MM.1S (cell line): ENCODE results near the gene CDC42BPA.

ENCODE experiments used
- DNase-seq: peaks from one replicate; pipeline ENCODE4 v3.0.0-alpha.2; 2015
- H2AFZ ChIP-seq: fragments of 300-600 bp; sonication (generic); 2 replicates; pipeline ENCODE4 v1.6.0; 2016; ENCODE audit warnings: antibody characterized with exemption, low read length
- H3F3A ChIP-seq: fragments of 300-600 bp; sonication (generic); 2 replicates; pipeline ENCODE4 v1.6.1; 2016; ENCODE audit warnings: mild to moderate bottlenecking, antibody characterized with exemption, low read length, moderate library complexity, mixed read lengths; ENCODE audit not compliant: insufficient read depth
- H3K27ac ChIP-seq: fragments of 300-600 bp; sonication (generic); 2 replicates; pipeline ENCODE4 v1.5.1; 2016; ENCODE audit warnings: mild to moderate bottlenecking, low read length
- H3K27me3 ChIP-seq: fragments of 300-600 bp; sonication (generic); replicated peaks from 2 replicates; pipeline ENCODE4 v1.6.0; 2016; ENCODE audit warnings: low read length; ENCODE audit not compliant: insufficient read depth
- H3K36me3 ChIP-seq: fragments of 300-600 bp; sonication (generic); replicated peaks from 2 replicates; pipeline ENCODE4 v1.6.1; 2016; ENCODE audit warnings: mild to moderate bottlenecking, low read length, mixed read lengths; ENCODE audit not compliant: insufficient read depth
- H3K4me1 ChIP-seq: fragments of 300-600 bp; sonication (generic); 2 replicates; pipeline ENCODE4 v1.6.1; 2016; ENCODE audit warnings: low read length, mixed read lengths
- H3K4me2 ChIP-seq: fragments of 300-600 bp; sonication (generic); 2 replicates; pipeline ENCODE4 v1.6.0; 2016; ENCODE audit warnings: low read depth, low read length
- H3K4me3 ChIP-seq: fragments of 300-600 bp; sonication (generic); 2 replicates; pipeline ENCODE4 v1.5.1; 2016; ENCODE audit warnings: low read length, mixed read lengths
- H3K79me2 ChIP-seq: fragments of 300-600 bp; sonication (generic); 2 replicates; pipeline ENCODE4 v1.6.1; 2016; ENCODE audit warnings: mixed run types, low read length, mixed read lengths
- H3K9ac ChIP-seq: fragments of 300-600 bp; sonication (generic); 2 replicates; pipeline ENCODE4 v1.6.1; 2016; ENCODE audit warnings: low read length, mixed read lengths
- H3K9me2 ChIP-seq: fragments of 300-600 bp; sonication (generic); replicated peaks from 2 replicates; pipeline ENCODE4 v1.6.1; 2016; ENCODE audit warnings: mild to moderate bottlenecking, low read length, mixed read lengths; ENCODE audit not compliant: insufficient read depth
- H3K9me3 ChIP-seq: fragments of 300-600 bp; sonication (generic); replicated peaks from 2 replicates; pipeline ENCODE4 v1.6.1; 2016; ENCODE audit warnings: mild to moderate bottlenecking, low read length, mixed read lengths; ENCODE audit not compliant: insufficient read depth
- H4K20me1 ChIP-seq: fragments of 300-600 bp; sonication (generic); 2 replicates; pipeline ENCODE4 v1.6.1; 2016; ENCODE audit warnings: mild to moderate bottlenecking, low read length, moderate library complexity, mixed read lengths; ENCODE audit not compliant: insufficient read depth
- CTCF ChIP-seq: fragments of 300-600 bp; sonication (generic); IDR thresholded peaks from 2 replicates; pipeline ENCODE4 v1.5.1; 2016; ENCODE audit warnings: antibody characterized with exemption, low read length, mixed read lengths
- EZH2 ChIP-seq: fragments of 300-600 bp; sonication (generic); optimal IDR thresholded peaks from 2 replicates; pipeline ENCODE3; 2017; ENCODE audit warnings: low read depth, mild to moderate bottlenecking, antibody characterized with exemption, low read length, mixed read lengths
- EZH2phosphoT487 ChIP-seq: fragments of 300-600 bp; sonication (generic); IDR thresholded peaks from 2 replicates; pipeline ENCODE4 v1.6.1; 2018; ENCODE audit warnings: antibody characterized with exemption, low read length

CDC42BPA gene

GRCh38 chr1:226985839-226986463 lies 332.3 kb downstream of the CDC42BPA start:
- Histone ChIP-seq H3K36me3 (0 out of 2 replicates have a peak, but pooled peaks cover 3% of the 10 kb centered on the region), H3K9ac (no peak overlapping the region), H3K4me3 (no peak overlapping the region), H3K9me2 (no peaks in the 10 kb centered on the region), H3K4me1 (no peaks in the 10 kb centered on the region), H2AFZ (no peak overlapping the region), H3K27me3 (no peaks in the 10 kb centered on the region), H4K20me1 (no peaks in the 10 kb centered on the region), H3K9me3 (no peaks in the 10 kb centered on the region), H3K27ac (no peak overlapping the region), H3K4me2 (no peak overlapping the region), H3K79me2 (no peaks in the 10 kb centered on the region), H3F3A (no peaks in the 10 kb centered on the region)
- DNase-seq, result no peak
- TF ChIP-seq EZH2, result no peak
- TF ChIP-seq CTCF, result no peak
- no peak for TF ChIP-seq EZH2phosphoT487

GRCh38 chr1:226985239-226985838 lies 333.0 kb downstream of the CDC42BPA start:
- no peak overlapping the region for H3K4me3 ChIP-seq
- H3K9me3 ChIP-seq, result no peaks in the 10 kb centered on the region
- H3K27ac ChIP-seq, result no peak overlapping the region
- no peaks in the 10 kb centered on the region for H3K9me2 ChIP-seq
- H3K36me3 ChIP-seq, result 0 out of 2 replicates have a peak, but pooled peaks cover 3% of the 10 kb centered on the region
- H3F3A ChIP-seq, result no peaks in the 10 kb centered on the region
- H3K9ac ChIP-seq, result no peak overlapping the region
- H3K4me2 ChIP-seq, result no peak overlapping the region
- no peaks in the 10 kb centered on the region for H3K79me2 ChIP-seq
- H3K27me3 ChIP-seq, result no peaks in the 10 kb centered on the region
- no peak for TF ChIP-seq EZH2phosphoT487
- DNase-seq, result no peak
- no peaks in the 10 kb centered on the region for H4K20me1 ChIP-seq
- no peak overlapping the region for H2AFZ ChIP-seq
- no peaks in the 10 kb centered on the region for H3K4me1 ChIP-seq

GRCh38 chr1:226984521-226985238 lies 333.6 kb downstream of the CDC42BPA start:
- 0 out of 2 replicates have a peak, but pooled peaks cover 3% of the 10 kb centered on the region for H3K36me3 ChIP-seq
- TF ChIP-seq EZH2phosphoT487 (no peak), EZH2 (no peak), CTCF (no peak)
- H3K79me2 ChIP-seq, result no peaks in the 10 kb centered on the region
- H3K4me1 ChIP-seq, result no peaks in the 10 kb centered on the region
- no peak overlapping the region for H3K9ac ChIP-seq
- H2AFZ ChIP-seq, result no peak overlapping the region
- DNase-seq, result no peak
- no peaks in the 10 kb centered on the region for H3K9me3 ChIP-seq
- no peak overlapping the region for H3K27ac ChIP-seq
- no peaks in the 10 kb centered on the region for H3K27me3 ChIP-seq
- no peaks in the 10 kb centered on the region for H3K9me2 ChIP-seq
- H3K4me3 ChIP-seq, result no peak overlapping the region
- no peaks in the 10 kb centered on the region for H4K20me1 ChIP-seq
- no peak overlapping the region for H3K4me2 ChIP-seq
- H3F3A ChIP-seq, result no peaks in the 10 kb centered on the region
